ENCODE results near the gene SASH3. TPM values are rescaled to one million over a fixed set of nuclear protein-coding genes. Genes with fewer than 3 reads are reported as not detected.

SASH3 gene
- total RNA-seq, 2 donors from 2014 or later = 148 to 166 TPM

DNA sequence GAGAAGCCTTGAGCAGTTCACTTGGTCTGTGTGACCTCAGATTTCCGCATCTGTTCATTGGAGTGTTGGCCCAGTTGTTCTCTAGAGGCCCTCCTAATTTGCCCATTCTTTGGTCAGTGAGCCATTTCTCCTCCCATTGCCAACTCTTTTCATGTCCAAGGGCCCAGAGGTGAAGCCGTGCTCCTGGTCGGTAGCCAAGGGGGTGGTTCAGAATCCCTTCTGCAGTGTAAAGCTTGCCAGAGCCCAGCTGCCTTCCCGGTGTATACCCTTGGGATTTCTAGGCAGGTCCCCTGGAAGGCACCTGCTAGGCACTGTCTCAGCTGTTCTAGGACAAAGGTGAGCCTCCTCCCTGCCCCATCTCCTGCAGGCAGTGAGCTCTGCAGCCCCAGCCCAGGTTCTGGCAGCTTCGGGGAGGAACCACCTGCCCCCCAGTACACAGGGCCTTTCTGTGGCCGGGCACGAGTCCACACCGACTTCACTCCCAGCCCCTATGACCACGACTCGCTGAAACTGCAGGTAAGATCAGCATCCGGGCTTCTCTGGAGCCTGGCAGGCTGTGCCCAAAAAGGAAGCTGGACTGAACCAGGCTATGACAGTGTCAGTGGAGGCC, 12.3 kb downstream of the SASH3 start:
- H3K27ac Mint-ChIP-seq = no peak overlapping the region
- no peak overlapping the region for H3K4me3 Mint-ChIP-seq
- no peaks in the 10 kb centered on the region for H3K27me3 Mint-ChIP-seq (ENCODE audit: low read depth)
- H3K4me1 Mint-ChIP-seq (ENCODE audit: low read depth) = peaks cover 6% of the 10 kb centered on the region
- no peaks in the 10 kb centered on the region for H3K9me3 Mint-ChIP-seq
- peaks cover 4 to 6% of the 10 kb centered on the region in 2 donors for H3K36me3 Mint-ChIP-seq (ENCODE audit: insufficient read depth in 2 of 2)
- DNase-seq = no peak
- ATAC-seq (replicated peaks in 1 of 2) = no peak

GRCh38 chrX:129792586-129793291, 13.0 kb downstream of the SASH3 start:
- Mint-ChIP-seq H3K27ac (no peak overlapping the region), H3K27me3 (ENCODE audit: low read depth) (no peaks in the 10 kb centered on the region), H3K36me3 (ENCODE audit: insufficient read depth in 2 of 2) (peaks cover 0 to 4% of the 10 kb centered on the region in 2 donors), H3K4me1 (ENCODE audit: low read depth) (peaks cover 8% of the 10 kb centered on the region), H3K4me3 (no peak overlapping the region), H3K9me3 (no peaks in the 10 kb centered on the region)
- ATAC-seq (replicated peaks in 1 of 2) = no peak
- DNase-seq = no peak

- no peaks in the 10 kb centered on the region for H3K9me3 Mint-ChIP-seq
- ATAC-seq (replicated peaks in 1 of 2) = no peak
- H3K4me3 Mint-ChIP-seq = no peak overlapping the region
- peaks cover 17% of the 10 kb centered on the region for H3K4me1 Mint-ChIP-seq (ENCODE audit: low read depth)
- H3K27ac Mint-ChIP-seq = no peak overlapping the region
- no peaks in the 10 kb centered on the region for H3K27me3 Mint-ChIP-seq (ENCODE audit: low read depth)
- DNase-seq = no peak
- peaks cover 0 to 4% of the 10 kb centered on the region in 2 donors for H3K36me3 Mint-ChIP-seq (ENCODE audit: insufficient read depth in 2 of 2)
Observed at GRCh38 chrX:129793604-129794191, 13.9 kb downstream of the SASH3 start.

- ATAC-seq (replicated peaks in 1 of 2) = no peak
- no peak overlapping the region for H3K4me3 Mint-ChIP-seq
- no peak overlapping the region for H3K27ac Mint-ChIP-seq
- no peaks in the 10 kb centered on the region for H3K9me3 Mint-ChIP-seq
- DNase-seq = no peak
- peaks cover 0 to 7% of the 10 kb centered on the region in 2 donors for H3K36me3 Mint-ChIP-seq (ENCODE audit: insufficient read depth in 2 of 2)
- H3K27me3 Mint-ChIP-seq (ENCODE audit: low read depth) = no peaks in the 10 kb centered on the region
- H3K4me1 Mint-ChIP-seq (ENCODE audit: low read depth) = peaks cover 32% of the 10 kb centered on the region
Observed at GRCh38 chrX:129795584-129795983, 15.8 kb downstream of the SASH3 start.

DNA sequence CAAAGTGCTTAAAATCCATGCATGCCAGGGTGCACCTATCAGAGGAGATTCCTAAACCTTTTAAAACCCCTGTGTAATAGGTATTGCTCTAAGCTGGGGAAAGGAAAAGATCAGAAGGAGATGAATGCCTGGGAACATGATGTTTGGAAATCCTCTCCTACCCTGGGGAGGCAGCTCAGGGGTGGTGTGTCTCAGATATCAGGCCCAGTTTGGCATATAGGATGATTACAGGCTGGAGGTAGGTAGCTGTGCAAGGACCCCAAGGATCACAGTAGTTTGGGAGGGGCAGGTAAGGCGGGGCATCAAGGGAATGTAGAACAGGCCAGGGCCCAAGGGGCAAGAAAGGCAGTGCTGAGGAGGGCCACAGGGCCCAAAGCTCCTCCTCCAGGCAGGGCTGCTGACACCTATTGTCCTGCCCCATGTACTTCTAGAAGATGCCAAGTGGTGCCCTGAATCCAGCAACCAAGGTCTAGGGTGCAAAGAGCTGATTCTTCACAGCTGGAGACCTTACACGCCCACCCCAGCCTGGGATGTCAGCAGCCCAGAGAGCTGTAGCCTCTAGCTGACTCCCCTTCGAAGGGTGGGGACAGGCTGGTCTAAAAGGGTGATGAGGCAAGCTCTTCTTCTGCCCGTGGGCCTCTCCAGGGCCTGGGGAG, 17.6 kb downstream of the SASH3 start:
- Mint-ChIP-seq H3K27ac (no peak overlapping the region), H3K4me3 (no peak overlapping the region), H3K36me3 (ENCODE audit: insufficient read depth in 2 of 2) (peaks cover 0 to 7% of the 10 kb centered on the region in 2 donors), H3K27me3 (ENCODE audit: low read depth) (no peaks in the 10 kb centered on the region), H3K4me1 (ENCODE audit: low read depth) (peaks cover 32% of the 10 kb centered on the region), H3K9me3 (no peaks in the 10 kb centered on the region)
- DNase-seq (no peak), ATAC-seq (replicated peaks in 1 of 2) (peak; percentile 14 to 23)

DNA sequence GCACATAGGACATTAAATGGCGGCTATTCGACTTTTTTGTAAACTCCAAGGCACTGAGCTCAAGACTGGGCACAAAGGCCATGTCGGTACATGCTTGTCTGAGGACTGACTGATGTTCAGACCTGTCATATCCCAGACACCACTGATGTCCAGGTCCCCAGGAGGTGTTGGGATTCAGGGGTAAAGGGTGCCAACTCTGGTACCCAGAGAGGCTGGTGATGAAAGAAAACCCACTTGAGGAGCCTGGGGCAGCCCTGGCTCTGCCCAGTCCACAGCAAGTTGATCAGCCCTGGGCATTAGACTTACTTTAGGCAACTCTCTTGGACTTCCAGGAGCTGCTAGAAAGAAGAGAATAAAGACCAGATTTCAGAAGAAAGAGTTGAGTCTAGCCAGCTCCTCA, 18.7 kb downstream of the SASH3 start:
- Mint-ChIP-seq H3K27me3 (ENCODE audit: low read depth) (no peaks in the 10 kb centered on the region), H3K9me3 (no peaks in the 10 kb centered on the region), H3K36me3 (ENCODE audit: insufficient read depth in 2 of 2) (peaks cover 0 to 7% of the 10 kb centered on the region in 2 donors), H3K4me3 (peak overlapping the region; percentile 21 to 50), H3K27ac (peak overlapping the region; percentile 45), H3K4me1 (ENCODE audit: low read depth) (peaks cover 32% of the 10 kb centered on the region)
- DNase-seq = no peak
- peak; percentile 4 to 33 for ATAC-seq (replicated peaks in 1 of 2)

DNA sequence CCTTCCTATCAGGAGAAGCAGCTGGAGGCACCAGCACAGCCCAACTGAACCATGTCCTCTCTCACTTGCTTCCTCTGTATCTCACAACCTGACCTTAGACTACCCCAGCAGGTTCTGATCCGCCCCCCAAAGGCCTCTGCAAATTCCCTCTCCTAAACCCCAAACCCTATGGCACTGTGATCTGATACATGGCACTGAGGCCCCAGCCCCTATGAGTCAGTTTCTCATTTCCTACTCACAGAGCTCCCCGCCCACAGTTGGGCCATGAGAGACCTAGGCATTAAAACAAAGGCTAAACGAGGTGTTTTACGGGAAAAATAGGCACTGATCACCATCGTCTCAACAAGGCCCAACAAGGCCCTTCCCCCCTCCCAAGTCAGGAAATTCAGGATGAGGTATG, 19.1 kb downstream of the SASH3 start:
- DNase-seq = peak in 1 of 2 donors; percentile 54
- Mint-ChIP-seq H3K27me3 (ENCODE audit: low read depth) (no peaks in the 10 kb centered on the region), H3K27ac (peak overlapping the region; percentile 45), H3K36me3 (ENCODE audit: insufficient read depth in 2 of 2) (peaks cover 0 to 7% of the 10 kb centered on the region in 2 donors), H3K9me3 (no peaks in the 10 kb centered on the region), H3K4me1 (ENCODE audit: low read depth) (peaks cover 32% of the 10 kb centered on the region), H3K4me3 (peak overlapping the region; percentile 21 to 50)
- peak; percentile 87 to 89 for ATAC-seq (replicated peaks in 1 of 2)

GRCh38 chrX:129800186-129800585, 20.4 kb downstream of the SASH3 start:
- no peaks in the 10 kb centered on the region for H3K9me3 Mint-ChIP-seq
- DNase-seq (no peak), ATAC-seq (replicated peaks in 1 of 2) (no peak)
- peaks cover 2% of the 10 kb centered on the region for H3K27me3 Mint-ChIP-seq (ENCODE audit: low read depth)
- H3K27ac Mint-ChIP-seq = peak overlapping the region; percentile 80
- peaks cover 32% of the 10 kb centered on the region for H3K4me1 Mint-ChIP-seq (ENCODE audit: low read depth)
- no peak overlapping the region for H3K4me3 Mint-ChIP-seq
- peaks cover 0 to 4% of the 10 kb centered on the region in 2 donors for H3K36me3 Mint-ChIP-seq (ENCODE audit: insufficient read depth in 2 of 2)

GRCh38 chrX:129802863-129803262, 23.1 kb downstream of the SASH3 start:
- H3K4me3 Mint-ChIP-seq = no peak overlapping the region
- peaks cover 0 to 6% of the 10 kb centered on the region in 2 donors for H3K36me3 Mint-ChIP-seq (ENCODE audit: insufficient read depth in 2 of 2)
- ATAC-seq (replicated peaks in 1 of 2) (no peak), DNase-seq (no peak)
- H3K27ac Mint-ChIP-seq = no peak overlapping the region
- H3K9me3 Mint-ChIP-seq = no peaks in the 10 kb centered on the region
- H3K27me3 Mint-ChIP-seq (ENCODE audit: low read depth) = peaks cover 7% of the 10 kb centered on the region
- peaks cover 23% of the 10 kb centered on the region for H3K4me1 Mint-ChIP-seq (ENCODE audit: low read depth)

DNA sequence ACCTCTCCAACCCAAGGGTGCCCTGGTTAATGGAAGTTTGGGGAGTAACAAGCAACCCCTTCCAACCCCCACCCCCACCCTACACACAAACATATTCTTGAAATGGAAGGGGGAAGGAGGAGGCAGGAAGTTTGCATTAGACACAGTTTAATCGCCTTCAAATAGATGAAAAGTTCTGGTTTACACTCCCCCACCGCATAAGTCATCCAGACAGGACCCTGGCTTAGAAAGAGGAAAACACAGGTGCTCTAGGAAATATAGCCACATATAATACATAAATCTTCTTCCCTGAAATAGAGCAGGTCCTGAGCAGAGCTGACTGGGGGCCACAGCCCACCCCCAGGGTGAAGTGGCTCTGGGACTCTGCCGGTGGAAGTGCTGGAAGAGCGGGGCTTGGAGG, 25.1 kb downstream of the SASH3 start:
- peaks cover 0 to 2% of the 10 kb centered on the region in 2 donors for H3K36me3 Mint-ChIP-seq (ENCODE audit: insufficient read depth in 2 of 2)
- H3K27ac Mint-ChIP-seq = no peak overlapping the region
- ATAC-seq (replicated peaks in 1 of 2) (peak in 1 of 2 donors; percentile 13), DNase-seq (no peak)
- H3K4me1 Mint-ChIP-seq (ENCODE audit: low read depth) = peaks cover 20% of the 10 kb centered on the region
- no peak overlapping the region for H3K4me3 Mint-ChIP-seq
- H3K9me3 Mint-ChIP-seq = no peaks in the 10 kb centered on the region
- H3K27me3 Mint-ChIP-seq (ENCODE audit: low read depth) = peaks cover 7% of the 10 kb centered on the region

DNA sequence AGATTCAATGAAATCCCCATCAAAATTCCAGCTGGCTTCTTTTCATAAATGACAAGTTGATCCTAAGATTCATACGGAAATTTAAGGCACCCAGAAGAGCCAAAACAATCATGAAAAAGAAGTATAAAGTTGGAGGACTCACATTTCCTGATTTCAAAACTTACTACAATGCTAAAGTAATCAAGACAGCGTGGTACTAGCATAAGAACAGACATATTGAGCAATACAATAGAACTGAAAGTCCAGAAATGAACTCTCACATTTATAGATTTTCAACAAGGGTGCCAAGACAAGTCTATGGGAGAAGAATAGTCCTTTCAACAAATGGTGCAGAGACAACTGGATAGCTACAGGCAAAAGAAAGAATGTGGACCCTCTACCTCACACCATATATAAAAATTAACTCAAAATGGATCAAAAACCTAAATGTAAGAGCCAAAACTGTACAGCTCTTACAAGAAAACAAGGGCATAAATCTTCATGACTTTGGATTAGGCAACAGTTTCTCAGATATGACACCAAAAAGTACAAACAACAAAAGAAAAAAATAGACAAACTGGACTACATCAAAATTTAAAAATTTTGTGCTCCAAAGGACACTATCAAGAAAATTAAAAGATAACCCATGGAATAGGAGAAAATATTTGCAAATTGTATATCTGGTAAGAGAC, 28.5 kb downstream of the SASH3 start:
- Mint-ChIP-seq H3K9me3 (no peaks in the 10 kb centered on the region), H3K36me3 (ENCODE audit: insufficient read depth in 2 of 2) (peaks cover 0 to 4% of the 10 kb centered on the region in 2 donors), H3K27ac (peak overlapping the region; percentile 63), H3K27me3 (ENCODE audit: low read depth) (peaks cover 7% of the 10 kb centered on the region), H3K4me3 (peak overlapping the region in 1 of 2 donors; percentile 45), H3K4me1 (ENCODE audit: low read depth) (peaks cover 17% of the 10 kb centered on the region)
- DNase-seq (no peak), ATAC-seq (replicated peaks in 1 of 2) (no peak)

GRCh38 chrX:129808829-129809796, 29.4 kb downstream of the SASH3 start:
- Mint-ChIP-seq H3K36me3 (ENCODE audit: insufficient read depth in 2 of 2) (peaks cover 0 to 4% of the 10 kb centered on the region in 2 donors), H3K4me3 (peak overlapping the region in 1 of 2 donors; percentile 45), H3K27ac (peak overlapping the region; percentile 63), H3K27me3 (ENCODE audit: low read depth) (peaks cover 7% of the 10 kb centered on the region), H3K9me3 (no peaks in the 10 kb centered on the region), H3K4me1 (ENCODE audit: low read depth) (peaks cover 17% of the 10 kb centered on the region)
- peak; percentile 42 to 51 for ATAC-seq (replicated peaks in 1 of 2)
- DNase-seq = no peak
